GM12878 (cell line): ENCODE data around the gene DCAF4. TPM values are rescaled to one million over a fixed set of nuclear protein-coding genes. Genes with fewer than 3 reads are reported as not detected.

Source experiments
- ATAC-seq: fragments of 200-7000 bp; cut with Tn5 transposase; 3 replicates; pipeline ENCODE4 v1.9.1; 2020; ENCODE audit warnings: mild to moderate bottlenecking, moderate library complexity
- BruUV-seq: library from RNA; stranded (reverse); fragments of 400-500 nt; replicated peaks from 2 replicates; lab custom pipeline; 2021; lab: Mats Ljungman, UMichigan
- CTCF ChIA-PET: fragments of 300-600 bp; sonication (Branson Sonifier 250); formaldehyde crosslinking; extraction: SDS; loops from one replicate; lab custom pipeline; 2021; ENCODE audit warnings: inconsistent platforms; lab: Yijun Ruan, JAX
- POLR2A ChIA-PET: fragments of 350-600 bp; formaldehyde crosslinking; extraction: SDS; loops from one replicate; lab custom pipeline; 2021; ENCODE audit warnings: inconsistent platforms; lab: Charles Lee
- RAD21 ChIA-PET: fragments of 300-600 bp; sonication (Branson Sonifier 250); formaldehyde crosslinking; loops from one replicate; lab custom pipeline; 2023; ENCODE audit warnings: antibody characterized with exemption; ENCODE audit not compliant: unreplicated experiment; lab: Charles Lee
- SMC1A ChIA-PET: fragments of 300-600 bp; sonication (Branson Sonifier 250); formaldehyde crosslinking; loops from one replicate; lab custom pipeline; 2023; ENCODE audit not compliant: unreplicated experiment, uncharacterized antibody; lab: Charles Lee
- DNase-seq: peaks from one replicate; pipeline ENCODE4 v3.0.0-alpha.2; 2011; ENCODE audit warnings: low read depth, low spot score
- FAIRE-seq: peaks from 3 replicates; lab custom pipeline; 2011; peaks lifted over from hg19 to GRCh38; lab: Jason Lieb, UNC
- H2AFZ ChIP-seq: 2 replicates; pipeline ENCODE4 v1.6.0; 2011; ENCODE audit warnings: low read depth, low read length, control low read depth; ENCODE audit not compliant: control insufficient read depth
- H3K27ac ChIP-seq: 2 replicates; pipeline ENCODE4 v1.5.1; 2011; ENCODE audit warnings: control low read depth; ENCODE audit not compliant: control insufficient read depth, insufficient read depth
- H3K27me3 ChIP-seq, 2 experiments: replicated peaks in 1 of 2; 2 replicates each; pipeline versions ENCODE4 v1.6.0 to v1.6.1; 2011; ENCODE audit warnings: low read length in 1 of 2; ENCODE audit not compliant: control insufficient read depth in 2 of 2, insufficient read depth in 2 of 2
- H3K36me3 ChIP-seq, 2 experiments: 2 replicates each; pipeline ENCODE4 v1.5.1; 2011; ENCODE audit warnings: low read length in 1 of 2; ENCODE audit not compliant: control insufficient read depth in 2 of 2, insufficient read depth in 2 of 2
- H3K4me1 ChIP-seq: 2 replicates; pipeline ENCODE4 v1.6.1; 2011; ENCODE audit warnings: mild to moderate bottlenecking, low read length, moderate library complexity, mixed read lengths; ENCODE audit not compliant: control insufficient read depth, insufficient read depth
- H3K4me2 ChIP-seq: 2 replicates; pipeline ENCODE4 v1.6.0; 2011; ENCODE audit warnings: control low read depth; ENCODE audit not compliant: control insufficient read depth, insufficient read depth
- H3K4me3 ChIP-seq: fragments of 200-600 bp; sonication (generic); 2 replicates; pipeline ENCODE4 v1.5.1; 2016
- H3K79me2 ChIP-seq: 2 replicates; pipeline ENCODE4 v1.6.0; 2011; ENCODE audit warnings: low read length; ENCODE audit not compliant: control insufficient read depth, insufficient read depth
- H3K9ac ChIP-seq: 2 replicates; pipeline ENCODE4 v1.8.0; 2011; ENCODE audit warnings: low read length, control low read depth, mixed read lengths; ENCODE audit not compliant: control insufficient read depth, insufficient read depth
- H3K9me3 ChIP-seq: replicated peaks from 3 replicates; pipeline ENCODE4 v1.5.1; 2011; ENCODE audit warnings: mild to moderate bottlenecking, low read length; ENCODE audit not compliant: control insufficient read depth, insufficient read depth
- H4K20me1 ChIP-seq: 2 replicates; pipeline ENCODE4 v1.6.0; 2011; ENCODE audit not compliant: control insufficient read depth, insufficient read depth
- CEBPZ ChIP-seq: fragments of 150-350 bp; IDR thresholded peaks from 2 replicates; pipeline ENCODE4 v1.6.1; 2016; ENCODE audit warnings: low read depth, low read length
- EP300 ChIP-seq, 2 experiments: fragments of 150-350 bp in 1 of 2; IDR thresholded peaks; 2 replicates each; pipeline ENCODE4 v1.6.1; 2011 to 2012; ENCODE audit warnings: low read depth in 2 of 2, low read length in 2 of 2, borderline replicate concordance in 1 of 2, improper control_type of control experiment in 1 of 2, inconsistent platforms in 1 of 2; ENCODE audit not compliant: control insufficient read depth in 1 of 2
- ETV6 ChIP-seq, 2 experiments: fragments of 450-650 bp in 1 of 2; IDR thresholded peaks in 1 of 2; conservative IDR thresholded peaks in 1 of 2; 2 replicates each; pipeline ENCODE4 v1.6.1; 2014; ENCODE audit warnings: antibody characterized with exemption in 1 of 2, borderline replicate concordance in 1 of 2, low read depth in 1 of 2, mild to moderate bottlenecking in 1 of 2, moderate library complexity in 1 of 2
- GATAD2B ChIP-seq: fragments of 450-650 bp; conservative IDR thresholded peaks from 2 replicates; pipeline ENCODE4 v1.6.1; 2017; ENCODE audit warnings: low read depth, mild to moderate bottlenecking, moderate library complexity
- NFXL1 ChIP-seq: fragments of 450-650 bp; IDR thresholded peaks from 2 replicates; pipeline ENCODE4 v1.6.1; 2017; ENCODE audit warnings: antibody characterized with exemption, mild to moderate bottlenecking, borderline replicate concordance
- NR2C1 ChIP-seq: fragments of 450-650 bp; IDR thresholded peaks from 2 replicates; pipeline ENCODE4 v1.6.1; 2017; ENCODE audit warnings: antibody characterized with exemption, mild to moderate bottlenecking, moderate library complexity
- RUNX3 ChIP-seq: IDR thresholded peaks from 2 replicates; pipeline ENCODE4 v1.6.1; 2012; ENCODE audit warnings: low read length, inconsistent platforms
- SREBF1 ChIP-seq: IDR thresholded peaks from 2 replicates; pipeline ENCODE4 v1.6.1; 2012; ENCODE audit warnings: mild to moderate bottlenecking, low read length
- WGBS: methylation state at CpG from one replicate; pipeline ENCODE4 v1.1.6; 2016; ENCODE audit warnings: low lambda C conversion rate; ENCODE audit not compliant: insufficient replicate concordance, insufficient coverage; ENCODE audit errors: missing lambda C conversion rate; 5-methylcytosine and 5-hydroxymethylcytosine counted together
- in situ Hi-C: fragments of 300-500 bp; cut with MboI; formaldehyde crosslinking; loops from 9 replicates; pipeline ENCODE4 v1.14.3; 2018; ENCODE audit warnings: mixed read lengths
- intact Hi-C: fragments of 100-400 bp; cut with micrococcal nuclease; formaldehyde crosslinking; loops from one replicate; pipeline ENCODE4 v1.14.2; 2022; ENCODE audit not compliant: unreplicated experiment
- polyA plus RNA-seq, 11 experiments: library from polyadenylated mRNA; depleted of rRNA in 4 of 11; unstranded in 6 of 11; stranded (reverse) in 5 of 11; fragments of >200 nt; fragmentation: Nextera tagmentation in 4 of 11; fragmentation: Illumina TruSeq in 1 of 11; extraction: Ambion mirVana in 4 of 11; extraction: Trizol in 1 of 11; gene quantifications; 1 replicate in 1 of 11; 2 replicates in 10 of 11; pipeline versions ENCODE4 v1.2.1 to v1.2.3, GENCODE V29; 2011 to 2016; ENCODE audit warnings: inconsistent platforms in 2 of 11, missing spikeins in 2 of 11, low read depth in 1 of 11
- total RNA-seq, 4 experiments: library from RNA; depleted of rRNA in 3 of 4; stranded (reverse); fragments of >200 nt in 3 of 4; fragmentation: Illumina TruSeq in 1 of 4; extraction: Trizol in 1 of 4; gene quantifications; 2 replicates each; pipeline versions ENCODE4 v1.2.1 to v1.2.3, GENCODE V29; 2013 to 2021

The DCAF4 gene
- total and polyA plus RNA-seq, 10 of the 15 experiments (the other 5 are each of a cell fraction or from before 2014, with no cell fraction given), result 2.6 to 51.1 (median 21.0) TPM

GRCh38 chr14:72888636-72889201, 37.5 kb upstream of the DCAF4 start:
- 2% methylated on average over 2 of the region's 2 CpGs for WGBS

More at GRCh38 chr14:72888636-72889201, 37.5 kb upstream of the DCAF4 start:
- H3K4me1 ChIP-seq, result peaks cover 14% of the 10 kb centered on the region
- H3K9ac ChIP-seq, result no peak overlapping the region
- H3K36me3 ChIP-seq, result no peaks in the 10 kb centered on the region
- no peak overlapping the region for H2AFZ ChIP-seq
- no peaks in the 10 kb centered on the region for H3K79me2 ChIP-seq
- H3K27ac ChIP-seq, result no peak overlapping the region
- no peaks in the 10 kb centered on the region for H4K20me1 ChIP-seq
- CTCF ChIA-PET, result interaction anchor here (0.7 to 3.1 kb wide), 5 partner anchors 16 to 372 kb away, joined by 3 to 13 read pairs (median 3); no protein-coding TSS in a partner anchor
- H3K9me3 ChIP-seq, result peaks cover 4% of the 10 kb centered on the region; the same call in 2 of the 3 replicates
- DNase-seq, result no peak
- H3K27me3 ChIP-seq, result no peaks in the 10 kb centered on the region
- SMC1A ChIA-PET, result interaction anchor here (0.5 to 3.5 kb wide), 12 partner anchors 10 to 1864 kb away, joined by 3 to 15 read pairs (median 4); no protein-coding TSS in a partner anchor
- POLR2A ChIA-PET, result no interaction called here
- no TSS peak for BruUV-seq
- FAIRE-seq, result no peak
- no peak for TF ChIP-seq NR2C1
- peak; percentile 70 for TF ChIP-seq RUNX3
- no peak for TF ChIP-seq SREBF1
- no peak for TF ChIP-seq GATAD2B
- TF ChIP-seq NFXL1, result no peak
- TF ChIP-seq CEBPZ, result no peak
- TF ChIP-seq ETV6 (conservative IDR thresholded peaks at IDR 0.05 in 1 of 2, IDR thresholded peaks at IDR 0.05 in 1 of 2; ENCODE audit: borderline replicate concordance in 1 of 2, low read depth in 1 of 2), result no peak
- no peak for TF ChIP-seq EP300 (IDR thresholded peaks at IDR 0.05; ENCODE audit: borderline replicate concordance in 1 of 2, control insufficient read depth in 1 of 2, low read depth in 2 of 2, low read length in 2 of 2)
- TF ChIP-seq, all 136 proteins: peak for 1
- peak overlapping the region; percentile 17 for H3K4me2 ChIP-seq
- RAD21 ChIA-PET, result interaction anchor here (1.2 to 1.5 kb wide), 3 partner anchors 16 to 375 kb away, joined by 3 to 4 read pairs (median 4); no protein-coding TSS in a partner anchor
- 0 out of 2 replicates have a peak overlapping the region, but pooled peaks have one; percentile 8 for H3K4me3 ChIP-seq
- in situ Hi-C loops (no loop called here), intact Hi-C loops (no loop called here)
- no peak for ATAC-seq
